Measurements from ENCODE around the gene PDZD11. TPM values are rescaled to one million over a fixed set of nuclear protein-coding genes. Genes with fewer than 3 reads are reported as not detected.

Gene PDZD11
- total RNA-seq, 1 experiment from 2014 or later, result 30.6 TPM

GRCh38 chrX:70301716-70302115 is 12.0 kb upstream of the PDZD11 start:
- Histone ChIP-seq H3K79me2 (ENCODE audit: insufficient read depth, low read length) (no peaks in the 10 kb centered on the region), H3K27me3 (ENCODE audit: insufficient read depth, low read length) (no peaks in the 10 kb centered on the region), H2BK15ac (ENCODE audit: low read depth, low read length) (no peak overlapping the region), H4K91ac (ENCODE audit: insufficient read length, low read depth, low read length) (no peak overlapping the region), H4K8ac (replicated peaks; ENCODE audit: insufficient read length, low read depth, low read length) (no peak overlapping the region), H3K4ac (ENCODE audit: low read depth, low read length) (no peak overlapping the region), H3K79me1 (ENCODE audit: insufficient read depth, low read depth, low read length, poor library complexity, severe bottlenecking) (no peaks in the 10 kb centered on the region), H2BK12ac (ENCODE audit: insufficient read length, low read depth, low read length) (no peak overlapping the region), H3K27ac (ENCODE audit: insufficient read length, low read depth, low read length) (no peak overlapping the region), H3K14ac (ENCODE audit: insufficient read depth, low read length) (no peak overlapping the region), H3K56ac (ENCODE audit: insufficient read length, low read depth, low read length) (no peak overlapping the region), H2BK120ac (ENCODE audit: low read depth, low read length, poor library complexity, severe bottlenecking) (no peak overlapping the region), H4K5ac (ENCODE audit: insufficient read length, low read depth, low read length) (no peak overlapping the region), H2BK20ac (ENCODE audit: low read depth, low read length, poor library complexity, severe bottlenecking) (no peak overlapping the region), H2BK5ac (ENCODE audit: insufficient read length, low read length) (no peak overlapping the region), H4K20me1 (ENCODE audit: control insufficient read depth, insufficient read depth, insufficient read length) (no peaks in the 10 kb centered on the region), H3K23me2 (ENCODE audit: insufficient read length, low read depth, low read length, poor library complexity, severe bottlenecking) (no peaks in the 10 kb centered on the region), H2AFZ (ENCODE audit: low read length) (no peak overlapping the region), H3K9me3 (ENCODE audit: control insufficient read depth, low read depth, low read length) (peaks cover 17% of the 10 kb centered on the region), H3K4me1 (ENCODE audit: insufficient read depth, low read length) (no peaks in the 10 kb centered on the region), H3T11ph (ENCODE audit: low read length) (no peak overlapping the region), H3K9ac (ENCODE audit: extremely low read depth, insufficient read length, low read length) (no peak overlapping the region), H3K4me2 (ENCODE audit: insufficient read depth, insufficient read length, low read length) (no peak overlapping the region), H3K23ac (ENCODE audit: insufficient read length, low read depth, low read length) (no peak overlapping the region), H2AK5ac (ENCODE audit: insufficient read length, low read length) (no peak overlapping the region), H3K18ac (ENCODE audit: insufficient read length, low read depth, low read length) (no peak overlapping the region)
- no peak overlapping the region for H3K4me3 Mint-ChIP-seq
- no peaks in the 10 kb centered on the region for H3K4me1 Mint-ChIP-seq
- no peaks in the 10 kb centered on the region for H3K27me3 Mint-ChIP-seq (ENCODE audit: low read depth)
- peaks cover 26 to 65% (median 56%) of the 10 kb centered on the region in 3 experiments for H3K36me3 Mint-ChIP-seq (ENCODE audit: insufficient read depth in 1 of 3, low read depth in 3 of 3)
- TF ChIP-seq, protein P1, sequence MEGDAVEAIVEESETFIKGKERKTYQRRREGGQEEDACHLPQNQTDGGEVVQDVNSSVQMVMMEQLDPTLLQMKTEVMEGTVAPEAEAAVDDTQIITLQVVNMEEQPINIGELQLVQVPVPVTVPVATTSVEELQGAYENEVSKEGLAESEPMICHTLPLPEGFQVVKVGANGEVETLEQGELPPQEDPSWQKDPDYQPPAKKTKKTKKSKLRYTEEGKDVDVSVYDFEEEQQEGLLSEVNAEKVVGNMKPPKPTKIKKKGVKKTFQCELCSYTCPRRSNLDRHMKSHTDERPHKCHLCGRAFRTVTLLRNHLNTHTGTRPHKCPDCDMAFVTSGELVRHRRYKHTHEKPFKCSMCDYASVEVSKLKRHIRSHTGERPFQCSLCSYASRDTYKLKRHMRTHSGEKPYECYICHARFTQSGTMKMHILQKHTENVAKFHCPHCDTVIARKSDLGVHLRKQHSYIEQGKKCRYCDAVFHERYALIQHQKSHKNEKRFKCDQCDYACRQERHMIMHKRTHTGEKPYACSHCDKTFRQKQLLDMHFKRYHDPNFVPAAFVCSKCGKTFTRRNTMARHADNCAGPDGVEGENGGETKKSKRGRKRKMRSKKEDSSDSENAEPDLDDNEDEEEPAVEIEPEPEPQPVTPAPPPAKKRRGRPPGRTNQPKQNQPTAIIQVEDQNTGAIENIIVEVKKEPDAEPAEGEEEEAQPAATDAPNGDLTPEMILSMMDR (conservative IDR thresholded peaks at IDR 0.05), result no peak
- no peak for DNase-seq
- peaks cover 48 to 51% of the 10 kb centered on the region in 2 experiments for H3K9me3 Mint-ChIP-seq
- no CpG with 5 or more reads among the region's 3 CpGs for WGBS (ENCODE audit: extremely low coverage, insufficient read length, low lambda C conversion rate)
- no peak overlapping the region for H3K27ac Mint-ChIP-seq
